ENCODE measurements around the gene TDRD10.
"Not testable (repeated sequence)": the region's sequence is repeated elsewhere in the genome, so short reads cannot be mapped to it uniquely, and the experiment has no call there.

The TDRD10 gene

DNA sequence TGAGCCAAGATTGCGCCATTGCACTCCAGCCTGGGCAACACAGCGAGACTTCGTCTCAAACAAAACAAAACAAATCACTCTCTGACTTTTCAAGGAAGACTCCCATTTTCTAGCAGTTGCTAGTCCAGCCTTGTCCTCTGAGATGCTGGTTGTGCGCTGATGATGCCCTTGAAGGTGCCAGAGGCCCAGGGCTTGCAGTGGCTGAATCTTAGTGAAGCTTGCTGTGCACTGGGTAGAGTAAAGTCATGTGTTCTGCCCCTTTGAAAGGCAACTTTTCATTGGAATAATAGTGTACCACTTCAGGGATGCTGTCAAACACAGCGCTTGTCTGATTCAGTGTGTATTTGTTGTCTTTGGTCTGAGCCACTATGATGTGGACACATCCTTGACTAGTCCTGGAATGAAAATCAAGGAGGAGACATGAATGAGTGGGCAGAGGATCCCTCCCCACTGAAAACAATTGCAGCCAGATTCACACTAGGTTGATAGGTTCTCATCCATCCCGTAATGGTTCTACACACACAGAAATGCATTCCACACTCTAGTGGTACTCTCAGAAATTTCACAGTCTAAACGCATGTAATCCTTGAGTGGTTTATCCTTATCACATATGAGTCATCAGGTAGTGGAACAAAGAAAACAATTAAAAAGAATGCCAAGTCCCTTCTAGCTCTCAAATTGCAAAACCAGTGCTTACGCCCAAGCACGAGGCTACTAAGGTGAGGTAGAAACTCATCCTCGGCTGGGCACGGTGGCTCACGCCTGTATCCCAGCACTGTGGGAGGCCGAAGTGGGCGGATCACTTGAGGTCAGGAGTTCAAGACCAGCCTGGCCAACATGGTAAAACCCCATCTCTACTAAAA is 17.8 kb upstream of the TDRD10 start:
- DNase-seq (ENCODE audit: extremely low spot score) = no peak
- CTCF ChIA-PET = interaction anchor here (0.5 to 1.4 kb wide), 3 partner anchors 62 to 357 kb away, joined by 3 to 6 read pairs (median 5); no protein-coding TSS in a partner anchor
- TF ChIP-seq FOXK2 (IDR thresholded peaks at IDR 0.05) (no peak), L3MBTL2 (conservative IDR thresholded peaks at IDR 0.05) (no peak), ARNT (IDR thresholded peaks at IDR 0.05) (no peak), FOXA1 (IDR thresholded peaks at IDR 0.05) (no peak), NFRKB (IDR thresholded peaks at IDR 0.05) (no peak), SP1 (IDR thresholded peaks at IDR 0.05) (no peak), LEF1 (IDR thresholded peaks at IDR 0.05; ENCODE audit: borderline replicate concordance) (no peak), SUZ12 (IDR thresholded peaks at IDR 0.05) (no peak)
- TF ChIP-seq, protein P1, sequence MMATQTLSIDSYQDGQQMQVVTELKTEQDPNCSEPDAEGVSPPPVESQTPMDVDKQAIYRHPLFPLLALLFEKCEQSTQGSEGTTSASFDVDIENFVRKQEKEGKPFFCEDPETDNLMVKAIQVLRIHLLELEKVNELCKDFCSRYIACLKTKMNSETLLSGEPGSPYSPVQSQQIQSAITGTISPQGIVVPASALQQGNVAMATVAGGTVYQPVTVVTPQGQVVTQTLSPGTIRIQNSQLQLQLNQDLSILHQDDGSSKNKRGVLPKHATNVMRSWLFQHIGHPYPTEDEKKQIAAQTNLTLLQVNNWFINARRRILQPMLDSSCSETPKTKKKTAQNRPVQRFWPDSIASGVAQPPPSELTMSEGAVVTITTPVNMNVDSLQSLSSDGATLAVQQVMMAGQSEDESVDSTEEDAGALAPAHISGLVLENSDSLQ (IDR thresholded peaks at IDR 0.05) = no peak
- POLR2A ChIA-PET = no interaction called here

DNA sequence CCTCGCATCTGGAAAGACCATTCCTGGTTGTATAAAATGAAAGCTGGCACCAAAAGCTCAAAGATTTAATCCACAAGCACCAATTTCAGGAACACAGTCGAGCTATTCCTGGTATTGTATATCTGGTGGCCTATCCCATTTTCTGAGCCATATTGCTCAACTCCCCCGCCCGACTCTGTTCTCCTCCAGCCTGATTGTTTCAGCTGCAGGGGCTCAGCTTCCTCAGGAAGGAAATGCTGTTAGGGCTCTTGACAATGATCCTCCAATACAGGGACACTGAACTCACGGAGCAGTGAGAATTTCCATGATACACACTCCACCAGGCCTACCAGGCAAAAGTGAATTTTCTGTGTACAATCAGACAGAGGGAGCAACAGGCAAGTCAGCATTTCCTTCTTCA is 16.9 kb upstream of the TDRD10 start:
- no peak for TF ChIP-seq ELF4 (IDR thresholded peaks at IDR 0.05)
- POLR2A ChIA-PET = no interaction called here
- DNase-seq (ENCODE audit: extremely low spot score) = no peak
- CTCF ChIA-PET = interaction anchor here (0.5 to 3.5 kb wide), 3 partner anchors 61 to 358 kb away, joined by 5 to 10 read pairs (median 6); no protein-coding TSS in a partner anchor

DNA sequence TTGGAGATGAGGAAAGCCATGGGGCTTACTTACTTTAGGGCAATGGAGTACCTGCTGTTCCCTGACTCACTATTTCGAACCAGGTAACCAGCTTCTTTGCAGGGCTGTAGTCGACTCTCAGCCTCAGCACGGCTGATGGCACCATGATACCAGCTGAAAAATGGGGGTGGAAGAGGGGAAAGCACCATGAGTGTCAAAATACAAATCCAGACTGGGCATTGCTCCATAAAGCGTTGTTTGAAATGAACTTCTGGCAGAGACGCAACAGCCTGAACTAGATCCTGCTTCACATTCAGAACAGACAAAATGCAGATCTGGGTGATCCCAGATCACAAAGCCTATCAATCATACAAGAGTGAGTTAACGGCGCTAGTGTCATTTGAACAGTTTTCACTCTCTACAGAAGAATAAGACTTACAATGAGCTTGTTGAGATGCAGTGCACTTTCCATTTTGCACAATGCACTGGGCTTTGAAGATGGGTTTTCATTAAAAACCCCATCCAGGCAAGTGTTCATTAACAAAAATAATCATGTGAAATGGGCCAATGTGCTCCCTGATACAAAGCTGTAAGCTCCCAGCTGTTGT is 16.0 kb upstream of the TDRD10 start:
- DNase-seq (ENCODE audit: extremely low spot score) = no peak
- ChIA-PET CTCF (interaction anchor here (0.6 to 3.5 kb wide), 2 partner anchors 14 to 61 kb away, joined by 3 to 10 read pairs; no protein-coding TSS in a partner anchor), POLR2A (no interaction called here)
- TF ChIP-seq TARDBP (IDR thresholded peaks at IDR 0.05) = no peak
- no peak for TF ChIP-seq BHLHE40 (IDR thresholded peaks at IDR 0.05; ENCODE audit: borderline replicate concordance)
- no peak for TF ChIP-seq ZNF384 (IDR thresholded peaks at IDR 0.05)
- no peak for TF ChIP-seq LEF1 (IDR thresholded peaks at IDR 0.05; ENCODE audit: borderline replicate concordance)
- no peak for TF ChIP-seq FOXA1 (IDR thresholded peaks at IDR 0.05)
- TF ChIP-seq, protein P1 (IDR thresholded peaks at IDR 0.05) = no peak
- TF ChIP-seq ARNT (IDR thresholded peaks at IDR 0.05) = no peak
- TF ChIP-seq NFRKB (IDR thresholded peaks at IDR 0.05) = no peak
- TF ChIP-seq SUZ12 (IDR thresholded peaks at IDR 0.05) = no peak

DNA sequence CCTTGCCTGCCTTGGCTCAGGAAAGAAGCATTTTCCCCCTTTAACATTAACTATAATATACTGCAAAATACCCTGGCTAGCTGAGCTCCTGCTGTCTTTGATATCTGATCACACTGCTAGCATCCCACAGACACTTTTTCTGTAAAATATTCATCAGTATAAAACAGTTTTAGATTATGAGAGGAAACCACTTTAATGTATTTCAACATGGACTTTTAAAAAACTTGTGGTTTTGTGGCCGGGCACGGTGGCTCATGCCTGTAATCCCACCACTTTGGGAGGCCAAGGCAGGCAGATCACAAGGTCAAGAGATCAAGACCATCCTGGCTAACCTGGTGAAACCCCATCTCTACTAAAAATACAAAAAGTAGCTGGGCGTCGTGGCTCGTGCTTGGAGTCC is 15.3 kb upstream of the TDRD10 start:
- DNase-seq (ENCODE audit: extremely low spot score); POLR2A ChIA-PET: not testable (repeated sequence)
- CTCF ChIA-PET = interaction anchor here (3.5 kb wide), 1 partner anchor 60 kb away, joined by 10 read pairs; no protein-coding TSS in a partner anchor

DNA sequence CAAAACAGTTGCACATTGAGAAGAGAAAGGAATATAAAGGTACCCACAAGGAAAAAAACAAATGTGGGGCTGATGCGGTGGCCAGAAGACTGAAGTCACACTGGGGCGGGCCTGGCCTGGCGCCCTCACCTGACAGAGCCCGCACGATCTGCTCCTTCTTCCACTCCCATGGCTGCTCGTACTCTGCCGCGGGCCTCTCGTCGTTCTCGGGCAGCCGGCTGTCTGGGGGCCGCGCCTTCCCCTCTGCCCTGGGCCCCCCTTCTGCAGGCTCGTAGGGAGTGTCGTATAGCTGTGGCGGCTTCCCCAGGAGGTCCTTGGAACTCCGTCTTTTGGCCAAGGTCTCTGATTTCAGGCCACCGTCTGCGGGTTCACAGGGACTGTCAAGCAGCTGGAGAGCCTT is 13.1 kb upstream of the TDRD10 start:
- ChIA-PET POLR2A (no interaction called here), CTCF (interaction anchor here (3.5 kb wide), 1 partner anchor 58 kb away, joined by 10 read pairs; no protein-coding TSS in a partner anchor)
- no peak for DNase-seq (ENCODE audit: extremely low spot score)
- no peak for TF ChIP-seq ARNT (IDR thresholded peaks at IDR 0.05)

DNA sequence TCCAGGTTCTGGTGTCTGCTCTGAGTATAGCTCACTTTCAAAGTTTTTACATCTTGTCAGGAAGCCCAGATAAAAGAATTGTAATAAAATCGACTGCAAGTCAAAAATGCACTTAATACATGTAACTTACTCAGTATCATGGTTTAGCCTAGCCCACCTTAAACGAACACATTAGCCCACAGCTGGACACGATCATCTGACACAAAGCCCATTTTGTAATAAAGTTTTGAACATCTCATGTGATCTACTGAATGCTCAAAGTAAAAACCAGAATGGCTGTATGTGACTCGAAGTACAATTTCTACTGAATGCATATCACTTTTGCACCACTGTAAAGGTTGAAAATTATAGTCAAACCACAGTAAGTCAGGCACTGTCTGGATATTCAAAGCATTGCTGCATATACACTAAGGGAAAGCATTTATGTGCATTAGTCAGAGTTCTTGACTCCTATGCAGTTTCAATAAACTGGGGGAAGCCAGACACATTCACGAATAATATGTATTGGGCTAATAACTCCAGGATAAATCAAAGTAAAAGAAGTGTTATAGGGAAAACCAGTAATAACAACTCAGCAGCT is 12.2 kb upstream of the TDRD10 start:
- TF ChIP-seq CTBP1 (IDR thresholded peaks at IDR 0.05; ENCODE audit: borderline replicate concordance) (no peak), FOXA1 (IDR thresholded peaks at IDR 0.05) (no peak), HDGF (IDR thresholded peaks at IDR 0.05; ENCODE audit: borderline replicate concordance) (no peak), FOXK2 (IDR thresholded peaks at IDR 0.05) (no peak), ELF4 (IDR thresholded peaks at IDR 0.05) (no peak)
- ChIA-PET POLR2A (interaction anchor here (1.2 kb wide), 1 partner anchor 63 kb away, joined by 3 read pairs; no protein-coding TSS in a partner anchor), CTCF (no interaction called here)
- no peak for DNase-seq (ENCODE audit: extremely low spot score)

DNA sequence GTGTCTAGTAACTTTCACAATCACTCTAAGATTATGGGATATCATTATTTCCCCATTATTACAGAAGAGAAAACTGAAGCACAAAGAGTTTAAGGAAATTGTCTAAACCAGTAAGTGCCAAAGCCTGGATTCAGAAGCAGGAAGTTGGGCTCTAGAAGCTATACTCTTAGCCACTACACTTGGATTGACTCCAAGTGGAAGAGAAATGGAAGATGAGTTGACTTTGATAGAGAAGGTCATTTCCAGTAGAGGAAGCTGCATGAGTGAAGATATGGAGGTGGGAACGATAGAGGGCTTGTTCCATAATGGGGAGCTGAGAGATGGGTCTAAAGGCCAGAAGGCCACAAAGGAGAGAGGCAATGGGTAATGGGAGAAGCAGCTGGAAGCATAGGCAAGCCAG is 11.7 kb upstream of the TDRD10 start:
- ChIA-PET CTCF (interaction anchor here (0.8 kb wide), 1 partner anchor 9 kb away, joined by 3 read pairs; no protein-coding TSS in a partner anchor), POLR2A (interaction anchor here (1.2 kb wide), 1 partner anchor 62 kb away, joined by 3 read pairs; no protein-coding TSS in a partner anchor)
- TF ChIP-seq, protein P1 (IDR thresholded peaks at IDR 0.05) = no peak
- TF ChIP-seq NFRKB (IDR thresholded peaks at IDR 0.05) (no peak), SUZ12 (IDR thresholded peaks at IDR 0.05) (no peak), SP1 (IDR thresholded peaks at IDR 0.05) (no peak), L3MBTL2 (conservative IDR thresholded peaks at IDR 0.05) (no peak), ZNF384 (IDR thresholded peaks at IDR 0.05) (no peak), TARDBP (IDR thresholded peaks at IDR 0.05) (no peak), FOXM1 (IDR thresholded peaks at IDR 0.05; ENCODE audit: borderline replicate concordance) (no peak), ELF4 (IDR thresholded peaks at IDR 0.05) (no peak), ARNT (IDR thresholded peaks at IDR 0.05) (no peak), LEF1 (IDR thresholded peaks at IDR 0.05; ENCODE audit: borderline replicate concordance) (no peak), HDGF (IDR thresholded peaks at IDR 0.05; ENCODE audit: borderline replicate concordance) (no peak), FOXA1 (IDR thresholded peaks at IDR 0.05) (no peak)
- no peak for DNase-seq (ENCODE audit: extremely low spot score)

All from HEK293T (cell line).